Ishikawa (cell line): ENCODE data around the gene CCNT2.

Experiments
- CEBPB ChIP-seq: IDR thresholded peaks from 2 replicates; pipeline ENCODE4 v1.6.1; 2012
- CREB1 ChIP-seq: IDR thresholded peaks from 2 replicates; pipeline ENCODE4 v1.6.1; 2012; ENCODE audit warnings: low read depth
- EGR1 ChIP-seq: IDR thresholded peaks from 2 replicates; pipeline ENCODE4 v1.6.1; 2012
- EP300 ChIP-seq: IDR thresholded peaks from 2 replicates; pipeline ENCODE4 v1.6.1; 2012; ENCODE audit warnings: borderline replicate concordance
- FOXM1 ChIP-seq: IDR thresholded peaks from 2 replicates; pipeline ENCODE4 v1.6.1; 2012; ENCODE audit warnings: low read depth, borderline replicate concordance
- NFIC ChIP-seq: IDR thresholded peaks from 2 replicates; pipeline ENCODE4 v1.6.1; 2012
- RAD21 ChIP-seq: IDR thresholded peaks from 2 replicates; pipeline ENCODE4 v1.6.1; 2012; ENCODE audit warnings: low read depth
- TAF1 ChIP-seq: IDR thresholded peaks from 2 replicates; pipeline ENCODE4 v1.6.1; 2012; ENCODE audit warnings: low read depth, mild to moderate bottlenecking
- TCF12 ChIP-seq: IDR thresholded peaks from 2 replicates; pipeline ENCODE4 v1.6.1; 2012; ENCODE audit warnings: low read depth
- TEAD4 ChIP-seq: IDR thresholded peaks from 2 replicates; pipeline ENCODE4 v1.6.1; 2012
- YY1 ChIP-seq: IDR thresholded peaks from 2 replicates; pipeline ENCODE4 v1.6.1; 2012; ENCODE audit warnings: low read depth
- ZBTB7A ChIP-seq: IDR thresholded peaks from 2 replicates; pipeline ENCODE4 v1.6.1; 2012; ENCODE audit warnings: low read depth
- TF ChIP-seq, protein P1 (sequence below): IDR thresholded peaks from 2 replicates; pipeline ENCODE4 v1.6.1; 2012; ENCODE audit warnings: low read depth, mild to moderate bottlenecking
- TF ChIP-seq, protein P2 (sequence below): IDR thresholded peaks from 2 replicates; pipeline ENCODE4 v1.6.1; 2012
- TF ChIP-seq, protein P3 (sequence below): IDR thresholded peaks from 2 replicates; pipeline ENCODE4 v1.6.1; 2012

Gene CCNT2

DNA sequence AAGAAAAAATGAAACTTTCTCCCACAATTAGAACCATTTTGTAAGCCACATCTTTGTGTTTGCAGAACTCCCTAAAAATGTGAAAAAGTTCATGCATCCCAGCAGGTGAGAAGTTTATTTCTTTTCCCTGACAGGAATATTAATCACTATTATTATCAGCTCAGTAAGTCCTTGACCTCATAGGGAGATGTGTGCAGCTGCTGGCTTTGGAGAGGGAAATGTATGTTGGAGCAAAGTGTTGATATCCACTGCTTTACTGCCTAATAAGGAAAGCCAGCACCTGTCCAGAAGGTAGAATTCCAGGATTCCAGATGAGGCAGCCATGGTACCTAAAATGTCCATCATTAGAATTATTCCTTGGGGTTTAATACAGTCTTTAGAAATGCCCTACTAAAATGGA lies 35.8 kb upstream of the CCNT2 start:
- TF ChIP-seq TCF12 (no peak), FOXM1 (no peak), EGR1 (no peak), TEAD4 (no peak)

DNA sequence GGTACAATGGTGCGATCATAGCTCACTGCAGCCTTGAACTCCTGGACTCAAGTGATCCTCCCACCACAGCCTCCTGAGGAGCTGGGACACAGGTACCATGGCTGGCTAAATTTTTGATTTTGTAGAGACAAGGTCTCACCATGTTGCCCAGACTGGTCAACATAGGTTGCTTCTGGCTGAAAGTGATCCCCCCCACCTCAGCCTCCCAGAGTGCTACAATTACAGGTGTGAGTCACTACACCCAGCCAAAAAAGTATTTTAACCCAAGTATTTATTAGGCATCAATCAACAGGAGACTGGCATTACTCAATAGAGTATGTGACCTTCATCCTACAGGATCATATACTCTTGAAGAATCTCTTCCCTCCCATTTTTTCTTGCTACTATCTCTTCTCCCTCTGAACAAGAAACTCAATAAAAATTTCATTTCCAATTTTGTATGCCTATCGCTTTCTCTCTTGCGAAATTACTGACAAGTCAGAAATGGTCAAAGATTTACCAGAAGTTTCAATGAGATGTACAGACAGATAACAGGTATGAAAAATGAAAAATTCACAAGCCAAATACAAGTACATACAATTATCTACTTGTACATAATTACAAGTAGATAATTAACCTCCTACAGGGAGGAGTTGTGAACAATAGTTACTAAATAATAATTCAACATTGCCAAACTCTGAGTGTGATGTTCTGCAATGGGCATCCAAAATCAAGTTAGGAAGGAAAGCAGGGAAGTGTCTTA lies 34.9 kb upstream of the CCNT2 start:
- TF ChIP-seq YY1 (no peak), FOXM1 (no peak), TCF12 (no peak), RAD21 (no peak), ZBTB7A (no peak), EGR1 (no peak), TAF1 (no peak), CREB1 (no peak), CEBPB (no peak), TEAD4 (no peak), EP300 (no peak), NFIC (no peak)
- TF ChIP-seq, protein P1, sequence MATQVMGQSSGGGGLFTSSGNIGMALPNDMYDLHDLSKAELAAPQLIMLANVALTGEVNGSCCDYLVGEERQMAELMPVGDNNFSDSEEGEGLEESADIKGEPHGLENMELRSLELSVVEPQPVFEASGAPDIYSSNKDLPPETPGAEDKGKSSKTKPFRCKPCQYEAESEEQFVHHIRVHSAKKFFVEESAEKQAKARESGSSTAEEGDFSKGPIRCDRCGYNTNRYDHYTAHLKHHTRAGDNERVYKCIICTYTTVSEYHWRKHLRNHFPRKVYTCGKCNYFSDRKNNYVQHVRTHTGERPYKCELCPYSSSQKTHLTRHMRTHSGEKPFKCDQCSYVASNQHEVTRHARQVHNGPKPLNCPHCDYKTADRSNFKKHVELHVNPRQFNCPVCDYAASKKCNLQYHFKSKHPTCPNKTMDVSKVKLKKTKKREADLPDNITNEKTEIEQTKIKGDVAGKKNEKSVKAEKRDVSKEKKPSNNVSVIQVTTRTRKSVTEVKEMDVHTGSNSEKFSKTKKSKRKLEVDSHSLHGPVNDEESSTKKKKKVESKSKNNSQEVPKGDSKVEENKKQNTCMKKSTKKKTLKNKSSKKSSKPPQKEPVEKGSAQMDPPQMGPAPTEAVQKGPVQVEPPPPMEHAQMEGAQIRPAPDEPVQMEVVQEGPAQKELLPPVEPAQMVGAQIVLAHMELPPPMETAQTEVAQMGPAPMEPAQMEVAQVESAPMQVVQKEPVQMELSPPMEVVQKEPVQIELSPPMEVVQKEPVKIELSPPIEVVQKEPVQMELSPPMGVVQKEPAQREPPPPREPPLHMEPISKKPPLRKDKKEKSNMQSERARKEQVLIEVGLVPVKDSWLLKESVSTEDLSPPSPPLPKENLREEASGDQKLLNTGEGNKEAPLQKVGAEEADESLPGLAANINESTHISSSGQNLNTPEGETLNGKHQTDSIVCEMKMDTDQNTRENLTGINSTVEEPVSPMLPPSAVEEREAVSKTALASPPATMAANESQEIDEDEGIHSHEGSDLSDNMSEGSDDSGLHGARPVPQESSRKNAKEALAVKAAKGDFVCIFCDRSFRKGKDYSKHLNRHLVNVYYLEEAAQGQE, result no peak
- TF ChIP-seq, protein P2, sequence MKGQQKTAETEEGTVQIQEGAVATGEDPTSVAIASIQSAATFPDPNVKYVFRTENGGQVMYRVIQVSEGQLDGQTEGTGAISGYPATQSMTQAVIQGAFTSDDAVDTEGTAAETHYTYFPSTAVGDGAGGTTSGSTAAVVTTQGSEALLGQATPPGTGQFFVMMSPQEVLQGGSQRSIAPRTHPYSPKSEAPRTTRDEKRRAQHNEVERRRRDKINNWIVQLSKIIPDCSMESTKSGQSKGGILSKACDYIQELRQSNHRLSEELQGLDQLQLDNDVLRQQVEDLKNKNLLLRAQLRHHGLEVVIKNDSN, result no peak
- TF ChIP-seq, protein P3, sequence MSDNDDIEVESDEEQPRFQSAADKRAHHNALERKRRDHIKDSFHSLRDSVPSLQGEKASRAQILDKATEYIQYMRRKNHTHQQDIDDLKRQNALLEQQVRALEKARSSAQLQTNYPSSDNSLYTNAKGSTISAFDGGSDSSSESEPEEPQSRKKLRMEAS, result no peak

DNA sequence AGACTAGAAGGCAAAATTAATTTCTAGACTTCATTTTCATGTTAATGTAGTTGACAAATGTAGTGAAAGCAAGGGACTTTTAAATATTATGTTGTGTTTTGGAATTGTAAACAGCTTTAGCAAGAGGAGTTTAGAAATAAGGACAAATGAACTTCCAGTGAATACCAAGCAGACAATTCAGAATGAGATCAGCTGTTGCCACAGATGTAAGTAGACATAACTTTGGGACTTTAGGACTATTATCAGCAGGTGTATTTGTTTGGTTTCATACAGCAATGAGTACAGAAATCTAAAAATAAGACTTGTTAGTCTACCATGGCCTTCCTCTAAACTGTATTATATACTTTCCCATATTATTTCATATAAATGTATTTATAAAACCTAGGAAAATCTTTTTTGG lies 34.2 kb upstream of the CCNT2 start:
- no peak for TF ChIP-seq FOXM1
- no peak for TF ChIP-seq CREB1
- no peak for TF ChIP-seq RAD21
- no peak for TF ChIP-seq TCF12
- TF ChIP-seq, protein P1, result no peak
- no peak for TF ChIP-seq CEBPB
- TF ChIP-seq TAF1, result no peak
- TF ChIP-seq TEAD4, result no peak
- no peak for TF ChIP-seq NFIC
- TF ChIP-seq, protein P2, result no peak
- TF ChIP-seq, protein P3, result no peak
- TF ChIP-seq YY1, result no peak
- no peak for TF ChIP-seq ZBTB7A
- TF ChIP-seq EGR1, result no peak
- no peak for TF ChIP-seq EP300

DNA sequence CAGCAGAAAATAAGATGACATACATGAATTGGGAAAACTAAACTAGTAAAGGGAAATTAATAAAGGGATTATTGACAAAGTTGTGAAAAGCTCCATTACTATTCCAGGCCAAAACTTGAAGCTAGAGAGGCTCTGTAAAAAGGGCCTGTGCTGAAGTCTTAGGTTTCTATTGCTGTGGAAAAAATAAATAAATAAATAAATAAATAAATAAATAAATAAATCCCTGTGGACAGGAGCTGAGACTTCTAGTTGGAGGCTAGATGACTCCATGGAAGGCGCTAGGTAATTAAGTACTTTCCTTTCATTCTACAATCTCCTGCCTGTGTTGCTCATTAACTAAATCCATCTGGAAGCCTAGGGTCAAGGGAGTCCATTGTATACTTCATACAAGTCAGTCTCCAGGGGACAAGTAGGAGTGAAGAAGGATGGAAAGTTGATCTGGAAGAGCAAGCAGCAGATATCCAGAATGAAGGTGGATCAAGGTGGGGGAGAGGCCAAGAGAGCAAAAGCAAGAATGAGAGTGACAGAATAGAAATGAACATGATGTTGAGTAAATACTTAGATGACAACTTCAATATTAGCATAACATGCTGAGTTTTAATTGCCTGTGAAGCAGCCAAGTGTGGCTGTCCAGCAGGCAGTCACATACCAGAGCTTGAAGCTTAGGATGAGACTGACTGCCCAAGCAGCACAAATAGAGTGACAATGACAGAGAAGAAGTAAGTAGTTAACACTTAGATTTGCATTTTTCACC lies 26.2 kb upstream of the CCNT2 start:
- TF ChIP-seq FOXM1, result no peak
- TF ChIP-seq EP300, result no peak
- TF ChIP-seq YY1, result no peak
- TF ChIP-seq CREB1, result no peak
- TF ChIP-seq ZBTB7A, result no peak
- no peak for TF ChIP-seq NFIC
- TF ChIP-seq, protein P1, result no peak
- TF ChIP-seq, protein P3, result no peak
- TF ChIP-seq, protein P2, result no peak
- TF ChIP-seq TAF1, result no peak
